GM12872 (cell line): ENCODE data around the gene SLC22A2.

Source experiments
- TF ChIP-seq, protein P1 (sequence below): IDR thresholded peaks from 3 replicates; pipeline ENCODE4 v1.5.1; 2011; ENCODE audit warnings: low read depth, mild to moderate bottlenecking, low read length, moderate library complexity; ENCODE audit not compliant: insufficient read depth

Gene SLC22A2

GRCh38 chr6:160202411-160202810, 56.2 kb downstream of the SLC22A2 start:
- TF ChIP-seq, protein P1, sequence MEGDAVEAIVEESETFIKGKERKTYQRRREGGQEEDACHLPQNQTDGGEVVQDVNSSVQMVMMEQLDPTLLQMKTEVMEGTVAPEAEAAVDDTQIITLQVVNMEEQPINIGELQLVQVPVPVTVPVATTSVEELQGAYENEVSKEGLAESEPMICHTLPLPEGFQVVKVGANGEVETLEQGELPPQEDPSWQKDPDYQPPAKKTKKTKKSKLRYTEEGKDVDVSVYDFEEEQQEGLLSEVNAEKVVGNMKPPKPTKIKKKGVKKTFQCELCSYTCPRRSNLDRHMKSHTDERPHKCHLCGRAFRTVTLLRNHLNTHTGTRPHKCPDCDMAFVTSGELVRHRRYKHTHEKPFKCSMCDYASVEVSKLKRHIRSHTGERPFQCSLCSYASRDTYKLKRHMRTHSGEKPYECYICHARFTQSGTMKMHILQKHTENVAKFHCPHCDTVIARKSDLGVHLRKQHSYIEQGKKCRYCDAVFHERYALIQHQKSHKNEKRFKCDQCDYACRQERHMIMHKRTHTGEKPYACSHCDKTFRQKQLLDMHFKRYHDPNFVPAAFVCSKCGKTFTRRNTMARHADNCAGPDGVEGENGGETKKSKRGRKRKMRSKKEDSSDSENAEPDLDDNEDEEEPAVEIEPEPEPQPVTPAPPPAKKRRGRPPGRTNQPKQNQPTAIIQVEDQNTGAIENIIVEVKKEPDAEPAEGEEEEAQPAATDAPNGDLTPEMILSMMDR = no peak

DNA sequence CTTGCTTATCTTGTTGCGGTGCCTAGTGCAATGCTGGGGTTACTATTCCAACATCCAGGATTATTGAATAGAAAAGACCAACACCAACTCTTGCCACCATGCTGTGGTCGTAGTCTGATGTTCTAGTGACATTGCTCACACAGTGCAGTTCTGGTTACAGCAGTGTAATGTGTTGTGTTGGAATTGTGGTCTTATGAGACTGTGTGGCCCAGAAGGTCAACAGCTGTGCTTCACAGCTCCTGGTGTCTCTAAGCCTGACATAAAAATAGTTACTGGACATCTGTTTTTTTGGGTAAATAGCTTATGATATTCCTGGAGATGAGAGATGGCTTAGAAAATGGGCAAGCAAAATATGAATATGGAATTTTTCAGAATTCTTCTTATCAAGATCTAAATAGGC, 57.6 kb downstream of the SLC22A2 start:
- TF ChIP-seq, protein P1 = no peak

DNA sequence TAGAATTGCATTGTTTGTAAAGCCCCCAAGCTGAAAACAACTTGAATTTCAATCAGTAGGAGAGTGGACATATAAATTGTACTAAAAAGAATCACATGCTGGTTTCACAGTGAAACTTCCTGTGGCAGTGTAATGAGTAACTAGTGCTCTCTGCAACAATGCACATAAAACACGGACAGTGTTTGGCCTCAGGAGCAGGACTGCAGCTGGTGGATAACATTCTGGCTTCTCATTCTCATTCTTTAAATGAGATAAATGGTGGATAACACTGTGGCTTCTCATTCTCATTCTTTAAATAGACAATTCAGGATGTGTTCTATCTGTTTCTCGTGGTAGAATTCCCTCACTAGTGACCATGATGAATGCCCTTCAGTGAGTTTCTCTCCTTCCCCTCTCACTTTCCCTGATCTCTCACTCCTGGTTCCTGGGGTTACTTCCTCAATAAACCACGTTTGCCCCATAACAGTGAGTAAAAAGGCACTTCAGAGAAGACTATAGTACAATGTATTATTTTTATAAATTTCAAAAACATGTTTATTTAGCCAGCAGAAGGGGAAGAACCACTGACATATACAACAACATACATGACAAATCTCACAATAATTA, 59.9 kb downstream of the SLC22A2 start:
- TF ChIP-seq, protein P1 = no peak

DNA sequence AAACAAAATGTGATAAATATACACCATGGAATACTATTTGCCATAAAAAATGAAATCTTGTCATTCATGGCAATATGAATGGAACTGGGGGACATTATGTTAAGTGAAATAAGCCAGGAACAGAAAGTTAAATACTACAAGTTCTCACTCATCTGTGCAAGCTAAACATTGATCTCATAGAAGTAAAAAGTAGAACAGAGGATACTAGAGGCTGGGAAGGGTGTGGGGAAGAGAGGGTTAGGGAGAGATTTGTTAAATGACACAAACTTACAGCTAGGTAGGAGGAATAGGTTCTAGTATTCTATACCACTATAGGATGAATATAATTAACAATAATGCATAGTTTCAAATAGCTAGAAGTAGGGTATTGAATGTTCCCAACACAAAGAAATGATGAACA, 61.0 kb downstream of the SLC22A2 start:
- TF ChIP-seq, protein P1 = no peak

DNA sequence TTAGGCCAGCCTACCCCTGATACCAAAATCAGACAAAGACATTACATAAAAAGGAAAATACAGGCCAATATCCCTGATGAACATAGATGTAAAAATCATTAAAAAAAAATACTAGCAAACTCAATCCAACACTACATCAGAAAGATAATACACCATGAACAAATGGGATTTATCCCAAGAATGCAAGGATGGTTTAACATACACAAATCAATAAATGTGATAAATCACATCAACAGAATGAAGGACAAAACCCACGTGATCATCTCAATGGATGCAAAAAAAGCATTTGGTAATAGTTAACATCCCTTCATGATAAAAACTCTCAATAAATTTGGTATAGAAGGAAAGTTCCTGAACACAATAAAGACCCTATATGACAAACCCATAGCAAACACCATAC, 63.8 kb downstream of the SLC22A2 start:
- TF ChIP-seq, protein P1 = no peak

DNA sequence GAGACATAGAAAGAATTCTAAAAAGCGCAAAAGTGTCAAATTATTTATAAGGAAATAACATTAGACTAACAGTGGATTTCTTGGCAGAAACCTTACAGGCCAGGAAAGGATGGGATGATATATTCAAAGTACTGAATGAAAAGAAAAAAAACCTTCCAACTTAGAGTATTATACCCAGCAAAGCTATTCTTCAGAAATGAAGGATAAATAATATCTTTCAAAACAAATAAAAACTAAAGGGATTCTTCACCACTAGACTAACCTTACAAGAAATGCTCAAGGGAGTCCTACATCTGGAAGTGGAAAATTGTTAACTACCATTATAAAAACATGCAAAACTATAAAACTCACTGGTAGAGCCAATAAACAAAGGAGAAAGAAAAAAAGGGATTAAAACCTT, 65.8 kb downstream of the SLC22A2 start:
- TF ChIP-seq, protein P1 = no peak

GRCh38 chr6:160190973-160191372, 67.6 kb downstream of the SLC22A2 start:
- TF ChIP-seq, protein P1 = no peak
